ENCODE data around the gene PPIL4. TPM values are rescaled to one million over a fixed set of nuclear protein-coding genes. Genes with fewer than 3 reads are reported as not detected.

The PPIL4 gene
- total RNA-seq, 3 donors from 2014 or later (not counting 1 experiment from before 2014, with no cell fraction given): 24.4 to 32.8 (median 25.0) TPM

GRCh38 chr6:149471801-149472200 lies 74.0 kb downstream of the PPIL4 start:
- Histone ChIP-seq H3K27ac (ENCODE audit: low read length) (no peak overlapping the region), H3K4me1 (ENCODE audit: control insufficient read depth, insufficient read depth, low read length) (peaks cover 27% of the 10 kb centered on the region), H3K27me3 (ENCODE audit: control insufficient read depth, insufficient read depth, low read length) (no peaks in the 10 kb centered on the region), H3K4me3 (ENCODE audit: low read length) (no peak overlapping the region), H3K9me3 (ENCODE audit: control insufficient read depth, insufficient read depth, low read length) (no peaks in the 10 kb centered on the region), H3K36me3 (ENCODE audit: control insufficient read depth, insufficient read depth, low read length) (no peaks in the 10 kb centered on the region)
- intact Hi-C loops (cut with micrococcal nuclease): no loop called here
- no peak for TF ChIP-seq CTCF (IDR thresholded peaks at IDR 0.05)
- no peaks in the 10 kb centered on the region for H3K4me1 Mint-ChIP-seq
- H3K27me3 Mint-ChIP-seq (ENCODE audit: low read depth in 2 of 2): no peaks in the 10 kb centered on the region
- H3K9me3 Mint-ChIP-seq: no peaks in the 10 kb centered on the region
- WGBS (ENCODE audit: insufficient coverage): 61% methylated on average over 3 of the region's 3 CpGs
- DNase-seq (peak in 1 of 2 donors; percentile 51), ATAC-seq (no peak)
- no peak overlapping the region for H3K27ac Mint-ChIP-seq
- H3K36me3 Mint-ChIP-seq: no peaks in the 10 kb centered on the region
- H3K4me3 Mint-ChIP-seq: no peak overlapping the region

GRCh38 chr6:149470948-149471347 lies 74.9 kb downstream of the PPIL4 start:
- Histone ChIP-seq H3K4me3 (ENCODE audit: low read length) (no peak overlapping the region), H3K36me3 (ENCODE audit: control insufficient read depth, insufficient read depth, low read length) (no peaks in the 10 kb centered on the region), H3K27me3 (ENCODE audit: control insufficient read depth, insufficient read depth, low read length) (no peaks in the 10 kb centered on the region), H3K27ac (ENCODE audit: low read length) (no peak overlapping the region), H3K9me3 (ENCODE audit: control insufficient read depth, insufficient read depth, low read length) (no peaks in the 10 kb centered on the region), H3K4me1 (ENCODE audit: control insufficient read depth, insufficient read depth, low read length) (peaks cover 31% of the 10 kb centered on the region)
- no peaks in the 10 kb centered on the region for H3K9me3 Mint-ChIP-seq
- TF ChIP-seq CTCF (IDR thresholded peaks at IDR 0.05): no peak
- no peak for ATAC-seq
- no peaks in the 10 kb centered on the region for H3K36me3 Mint-ChIP-seq
- no peak for DNase-seq
- H3K4me3 Mint-ChIP-seq: no peak overlapping the region
- WGBS (ENCODE audit: insufficient coverage): 84% methylated on average over 2 of the region's 2 CpGs
- H3K4me1 Mint-ChIP-seq: no peaks in the 10 kb centered on the region
- intact Hi-C loops (cut with micrococcal nuclease): no loop called here
- H3K27ac Mint-ChIP-seq: no peak overlapping the region
- H3K27me3 Mint-ChIP-seq (ENCODE audit: low read depth in 2 of 2): no peaks in the 10 kb centered on the region

GRCh38 chr6:149468179-149468578 lies 77.7 kb downstream of the PPIL4 start:
- H3K27ac ChIP-seq (ENCODE audit: low read length): peak overlapping the region; percentile 65
- no peak for ATAC-seq
- Mint-ChIP-seq H3K9me3 (no peaks in the 10 kb centered on the region), H3K4me3 (no peak overlapping the region), H3K27ac (no peak overlapping the region), H3K4me1 (no peaks in the 10 kb centered on the region), H3K27me3 (ENCODE audit: low read depth in 2 of 2) (peaks cover 0 to 4% of the 10 kb centered on the region in 2 donors), H3K36me3 (no peaks in the 10 kb centered on the region)
- no peaks in the 10 kb centered on the region for H3K36me3 ChIP-seq (ENCODE audit: control insufficient read depth, insufficient read depth, low read length)
- no peaks in the 10 kb centered on the region for H3K9me3 ChIP-seq (ENCODE audit: control insufficient read depth, insufficient read depth, low read length)
- no peaks in the 10 kb centered on the region for H3K27me3 ChIP-seq (ENCODE audit: control insufficient read depth, insufficient read depth, low read length)
- H3K4me1 ChIP-seq (ENCODE audit: control insufficient read depth, insufficient read depth, low read length): peaks cover 26% of the 10 kb centered on the region
- intact Hi-C loops (cut with micrococcal nuclease): no loop called here
- TF ChIP-seq CTCF (IDR thresholded peaks at IDR 0.05): no peak
- no peak for DNase-seq
- 56% methylated on average over 2 of the region's 2 CpGs for WGBS (ENCODE audit: insufficient coverage)
- no peak overlapping the region for H3K4me3 ChIP-seq (ENCODE audit: low read length)

GRCh38 chr6:149467265-149467664 lies 78.6 kb downstream of the PPIL4 start:
- intact Hi-C loops (cut with micrococcal nuclease): no loop called here
- no peak overlapping the region for H3K4me3 ChIP-seq (ENCODE audit: low read length)
- no peak for TF ChIP-seq CTCF (IDR thresholded peaks at IDR 0.05)

More at GRCh38 chr6:149467265-149467664, 78.6 kb downstream of the PPIL4 start:
- ATAC-seq: no peak
- H3K36me3 ChIP-seq (ENCODE audit: control insufficient read depth, insufficient read depth, low read length): no peaks in the 10 kb centered on the region
- 84% methylated on average over 4 of the region's 4 CpGs for WGBS (ENCODE audit: insufficient coverage)
- no peaks in the 10 kb centered on the region for H3K9me3 ChIP-seq (ENCODE audit: control insufficient read depth, insufficient read depth, low read length)
- DNase-seq: no peak
- Mint-ChIP-seq H3K27ac (no peak overlapping the region), H3K4me3 (no peak overlapping the region), H3K27me3 (ENCODE audit: low read depth in 2 of 2) (peaks cover 0 to 4% of the 10 kb centered on the region in 2 donors), H3K36me3 (no peaks in the 10 kb centered on the region), H3K4me1 (no peaks in the 10 kb centered on the region), H3K9me3 (no peaks in the 10 kb centered on the region)
- H3K27ac ChIP-seq (ENCODE audit: low read length): peak overlapping the region; percentile 47
- H3K27me3 ChIP-seq (ENCODE audit: control insufficient read depth, insufficient read depth, low read length): no peaks in the 10 kb centered on the region
- peaks cover 26% of the 10 kb centered on the region for H3K4me1 ChIP-seq (ENCODE audit: control insufficient read depth, insufficient read depth, low read length)
